ENCODE measurements around the gene LRRC42. TPM values are rescaled to one million over a fixed set of nuclear protein-coding genes. Genes with fewer than 3 reads are reported as not detected.

The LRRC42 gene
- total RNA-seq, 1 experiment from 2014 or later = 38.1 TPM

DNA sequence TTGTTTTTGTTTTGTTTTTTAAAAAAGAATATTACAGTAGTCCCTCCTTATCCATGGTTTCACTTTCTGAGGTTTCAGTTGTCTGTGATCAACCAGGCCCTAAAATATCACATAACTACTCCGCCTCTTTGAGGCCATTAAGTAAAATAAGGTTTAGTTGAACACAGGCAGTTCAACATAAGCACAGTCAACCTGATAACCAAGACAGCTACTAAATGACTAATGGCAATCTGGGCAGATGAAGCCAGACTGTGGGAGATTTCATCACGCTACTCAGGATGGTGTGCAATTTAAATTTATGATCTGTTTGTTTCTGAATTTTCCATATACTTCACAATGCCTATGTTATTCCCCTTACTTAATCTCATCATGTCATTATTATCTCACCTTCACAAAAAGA, 41.7 kb downstream of the LRRC42 start:
- TF ChIP-seq, protein P1, sequence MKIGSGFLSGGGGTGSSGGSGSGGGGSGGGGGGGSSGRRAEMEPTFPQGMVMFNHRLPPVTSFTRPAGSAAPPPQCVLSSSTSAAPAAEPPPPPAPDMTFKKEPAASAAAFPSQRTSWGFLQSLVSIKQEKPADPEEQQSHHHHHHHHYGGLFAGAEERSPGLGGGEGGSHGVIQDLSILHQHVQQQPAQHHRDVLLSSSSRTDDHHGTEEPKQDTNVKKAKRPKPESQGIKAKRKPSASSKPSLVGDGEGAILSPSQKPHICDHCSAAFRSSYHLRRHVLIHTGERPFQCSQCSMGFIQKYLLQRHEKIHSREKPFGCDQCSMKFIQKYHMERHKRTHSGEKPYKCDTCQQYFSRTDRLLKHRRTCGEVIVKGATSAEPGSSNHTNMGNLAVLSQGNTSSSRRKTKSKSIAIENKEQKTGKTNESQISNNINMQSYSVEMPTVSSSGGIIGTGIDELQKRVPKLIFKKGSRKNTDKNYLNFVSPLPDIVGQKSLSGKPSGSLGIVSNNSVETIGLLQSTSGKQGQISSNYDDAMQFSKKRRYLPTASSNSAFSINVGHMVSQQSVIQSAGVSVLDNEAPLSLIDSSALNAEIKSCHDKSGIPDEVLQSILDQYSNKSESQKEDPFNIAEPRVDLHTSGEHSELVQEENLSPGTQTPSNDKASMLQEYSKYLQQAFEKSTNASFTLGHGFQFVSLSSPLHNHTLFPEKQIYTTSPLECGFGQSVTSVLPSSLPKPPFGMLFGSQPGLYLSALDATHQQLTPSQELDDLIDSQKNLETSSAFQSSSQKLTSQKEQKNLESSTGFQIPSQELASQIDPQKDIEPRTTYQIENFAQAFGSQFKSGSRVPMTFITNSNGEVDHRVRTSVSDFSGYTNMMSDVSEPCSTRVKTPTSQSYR (CRISPR knock-in tag; IDR thresholded peaks at IDR 0.05) = no peak
- TF ChIP-seq ZNF416 (CRISPR knock-in tag; IDR thresholded peaks at IDR 0.05) (no peak), KAT7 (CRISPR knock-in tag; IDR thresholded peaks at IDR 0.05; ENCODE audit: borderline replicate concordance) (no peak), NFATC4 (CRISPR knock-in tag; IDR thresholded peaks at IDR 0.05) (no peak), TCF7 (CRISPR knock-in tag; IDR thresholded peaks at IDR 0.05; ENCODE audit: low read depth) (no peak), SMAD3 (CRISPR knock-in tag; IDR thresholded peaks at IDR 0.05; ENCODE audit: borderline replicate concordance) (no peak), ATF1 (CRISPR knock-in tag; IDR thresholded peaks at IDR 0.05) (no peak), IRF2 (CRISPR knock-in tag; IDR thresholded peaks at IDR 0.05; ENCODE audit: borderline replicate concordance, low read depth) (no peak), ZNF263 (CRISPR knock-in tag; IDR thresholded peaks at IDR 0.05; ENCODE audit: low read depth) (no peak), OVOL2 (CRISPR knock-in tag; IDR thresholded peaks at IDR 0.05; ENCODE audit: borderline replicate concordance) (no peak), ETV6 (CRISPR knock-in tag; IDR thresholded peaks at IDR 0.05) (no peak)
- TF ChIP-seq, protein P2, sequence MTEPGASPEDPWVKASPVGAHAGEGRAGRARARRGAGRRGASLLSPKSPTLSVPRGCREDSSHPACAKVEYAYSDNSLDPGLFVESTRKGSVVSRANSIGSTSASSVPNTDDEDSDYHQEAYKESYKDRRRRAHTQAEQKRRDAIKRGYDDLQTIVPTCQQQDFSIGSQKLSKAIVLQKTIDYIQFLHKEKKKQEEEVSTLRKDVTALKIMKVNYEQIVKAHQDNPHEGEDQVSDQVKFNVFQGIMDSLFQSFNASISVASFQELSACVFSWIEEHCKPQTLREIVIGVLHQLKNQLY (CRISPR knock-in tag; IDR thresholded peaks at IDR 0.05) = no peak
- TF ChIP-seq, protein P3, sequence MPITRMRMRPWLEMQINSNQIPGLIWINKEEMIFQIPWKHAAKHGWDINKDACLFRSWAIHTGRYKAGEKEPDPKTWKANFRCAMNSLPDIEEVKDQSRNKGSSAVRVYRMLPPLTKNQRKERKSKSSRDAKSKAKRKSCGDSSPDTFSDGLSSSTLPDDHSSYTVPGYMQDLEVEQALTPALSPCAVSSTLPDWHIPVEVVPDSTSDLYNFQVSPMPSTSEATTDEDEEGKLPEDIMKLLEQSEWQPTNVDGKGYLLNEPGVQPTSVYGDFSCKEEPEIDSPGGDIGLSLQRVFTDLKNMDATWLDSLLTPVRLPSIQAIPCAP (CRISPR knock-in tag; IDR thresholded peaks at IDR 0.05) = no peak
- TF ChIP-seq, protein P4, sequence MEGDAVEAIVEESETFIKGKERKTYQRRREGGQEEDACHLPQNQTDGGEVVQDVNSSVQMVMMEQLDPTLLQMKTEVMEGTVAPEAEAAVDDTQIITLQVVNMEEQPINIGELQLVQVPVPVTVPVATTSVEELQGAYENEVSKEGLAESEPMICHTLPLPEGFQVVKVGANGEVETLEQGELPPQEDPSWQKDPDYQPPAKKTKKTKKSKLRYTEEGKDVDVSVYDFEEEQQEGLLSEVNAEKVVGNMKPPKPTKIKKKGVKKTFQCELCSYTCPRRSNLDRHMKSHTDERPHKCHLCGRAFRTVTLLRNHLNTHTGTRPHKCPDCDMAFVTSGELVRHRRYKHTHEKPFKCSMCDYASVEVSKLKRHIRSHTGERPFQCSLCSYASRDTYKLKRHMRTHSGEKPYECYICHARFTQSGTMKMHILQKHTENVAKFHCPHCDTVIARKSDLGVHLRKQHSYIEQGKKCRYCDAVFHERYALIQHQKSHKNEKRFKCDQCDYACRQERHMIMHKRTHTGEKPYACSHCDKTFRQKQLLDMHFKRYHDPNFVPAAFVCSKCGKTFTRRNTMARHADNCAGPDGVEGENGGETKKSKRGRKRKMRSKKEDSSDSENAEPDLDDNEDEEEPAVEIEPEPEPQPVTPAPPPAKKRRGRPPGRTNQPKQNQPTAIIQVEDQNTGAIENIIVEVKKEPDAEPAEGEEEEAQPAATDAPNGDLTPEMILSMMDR (IDR thresholded peaks at IDR 0.05) = no peak
- TF ChIP-seq, protein P5, sequence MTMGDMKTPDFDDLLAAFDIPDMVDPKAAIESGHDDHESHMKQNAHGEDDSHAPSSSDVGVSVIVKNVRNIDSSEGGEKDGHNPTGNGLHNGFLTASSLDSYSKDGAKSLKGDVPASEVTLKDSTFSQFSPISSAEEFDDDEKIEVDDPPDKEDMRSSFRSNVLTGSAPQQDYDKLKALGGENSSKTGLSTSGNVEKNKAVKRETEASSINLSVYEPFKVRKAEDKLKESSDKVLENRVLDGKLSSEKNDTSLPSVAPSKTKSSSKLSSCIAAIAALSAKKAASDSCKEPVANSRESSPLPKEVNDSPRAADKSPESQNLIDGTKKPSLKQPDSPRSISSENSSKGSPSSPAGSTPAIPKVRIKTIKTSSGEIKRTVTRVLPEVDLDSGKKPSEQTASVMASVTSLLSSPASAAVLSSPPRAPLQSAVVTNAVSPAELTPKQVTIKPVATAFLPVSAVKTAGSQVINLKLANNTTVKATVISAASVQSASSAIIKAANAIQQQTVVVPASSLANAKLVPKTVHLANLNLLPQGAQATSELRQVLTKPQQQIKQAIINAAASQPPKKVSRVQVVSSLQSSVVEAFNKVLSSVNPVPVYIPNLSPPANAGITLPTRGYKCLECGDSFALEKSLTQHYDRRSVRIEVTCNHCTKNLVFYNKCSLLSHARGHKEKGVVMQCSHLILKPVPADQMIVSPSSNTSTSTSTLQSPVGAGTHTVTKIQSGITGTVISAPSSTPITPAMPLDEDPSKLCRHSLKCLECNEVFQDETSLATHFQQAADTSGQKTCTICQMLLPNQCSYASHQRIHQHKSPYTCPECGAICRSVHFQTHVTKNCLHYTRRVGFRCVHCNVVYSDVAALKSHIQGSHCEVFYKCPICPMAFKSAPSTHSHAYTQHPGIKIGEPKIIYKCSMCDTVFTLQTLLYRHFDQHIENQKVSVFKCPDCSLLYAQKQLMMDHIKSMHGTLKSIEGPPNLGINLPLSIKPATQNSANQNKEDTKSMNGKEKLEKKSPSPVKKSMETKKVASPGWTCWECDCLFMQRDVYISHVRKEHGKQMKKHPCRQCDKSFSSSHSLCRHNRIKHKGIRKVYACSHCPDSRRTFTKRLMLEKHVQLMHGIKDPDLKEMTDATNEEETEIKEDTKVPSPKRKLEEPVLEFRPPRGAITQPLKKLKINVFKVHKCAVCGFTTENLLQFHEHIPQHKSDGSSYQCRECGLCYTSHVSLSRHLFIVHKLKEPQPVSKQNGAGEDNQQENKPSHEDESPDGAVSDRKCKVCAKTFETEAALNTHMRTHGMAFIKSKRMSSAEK (CRISPR knock-in tag; IDR thresholded peaks at IDR 0.05; ENCODE audit: borderline replicate concordance) = no peak
- H3K27ac Mint-ChIP-seq = no peak overlapping the region
- H3K9me3 Mint-ChIP-seq = no peaks in the 10 kb centered on the region
- peaks cover 10% of the 10 kb centered on the region for H3K4me1 Mint-ChIP-seq
- ChIA-PET POLR2A (no interaction called here), CTCF (no interaction called here)
- peaks cover under 1% of the 10 kb centered on the region; the same call in 1 of the 2 replicates for H3K27me3 Mint-ChIP-seq (ENCODE audit: low read depth)
- ATAC-seq (no peak), DNase-seq (ENCODE audit: low spot score) (no peak)
- H3K4me3 Mint-ChIP-seq = no peak overlapping the region
- H3K36me3 Mint-ChIP-seq = no peaks in the 10 kb centered on the region
